Left colon (tissue), 2 donors: ENCODE measurements around the gene TLN1. TPM values are rescaled to one million over a fixed set of nuclear protein-coding genes. Genes with fewer than 3 reads are reported as not detected.

Source experiments
- ATAC-seq: fragments of 200-7000 bp; cut with Tn5 transposase; one replicate; pipeline ENCODE4 v1.9.1; 2020; ENCODE audit warnings: mild to moderate bottlenecking, moderate library complexity
- DNase-seq, 2 donors: peaks; one replicate each; pipeline ENCODE4 v3.0.0-alpha.2; 2020
- intact Hi-C, 2 donors: fragments of 100-400 bp; cut with DNase I in 1 of 2; cut with micrococcal nuclease in 1 of 2; formaldehyde crosslinking; loops; one replicate each; pipeline versions ENCODE4 v1.11.2 to v1.14.0; 2022; cut with DNase I, micrococcal nuclease
- total RNA-seq, 2 donors: library from RNA; stranded (reverse); fragmentation: NEBNext Ultra II Directional; extraction: Animal tissue kit (Norgen Biotek cat#: 25700); gene quantifications; one replicate each; pipeline ENCODE4 v1.2.1, GENCODE V29; 2021
- donor health status: DM: no; HTN: no; CAD: no.
- donor health status: DM: yes; HTN: yes; CAD: no.

TLN1 gene
- total RNA-seq, 2 donors from 2014 or later = 142 to 172 TPM

DNA sequence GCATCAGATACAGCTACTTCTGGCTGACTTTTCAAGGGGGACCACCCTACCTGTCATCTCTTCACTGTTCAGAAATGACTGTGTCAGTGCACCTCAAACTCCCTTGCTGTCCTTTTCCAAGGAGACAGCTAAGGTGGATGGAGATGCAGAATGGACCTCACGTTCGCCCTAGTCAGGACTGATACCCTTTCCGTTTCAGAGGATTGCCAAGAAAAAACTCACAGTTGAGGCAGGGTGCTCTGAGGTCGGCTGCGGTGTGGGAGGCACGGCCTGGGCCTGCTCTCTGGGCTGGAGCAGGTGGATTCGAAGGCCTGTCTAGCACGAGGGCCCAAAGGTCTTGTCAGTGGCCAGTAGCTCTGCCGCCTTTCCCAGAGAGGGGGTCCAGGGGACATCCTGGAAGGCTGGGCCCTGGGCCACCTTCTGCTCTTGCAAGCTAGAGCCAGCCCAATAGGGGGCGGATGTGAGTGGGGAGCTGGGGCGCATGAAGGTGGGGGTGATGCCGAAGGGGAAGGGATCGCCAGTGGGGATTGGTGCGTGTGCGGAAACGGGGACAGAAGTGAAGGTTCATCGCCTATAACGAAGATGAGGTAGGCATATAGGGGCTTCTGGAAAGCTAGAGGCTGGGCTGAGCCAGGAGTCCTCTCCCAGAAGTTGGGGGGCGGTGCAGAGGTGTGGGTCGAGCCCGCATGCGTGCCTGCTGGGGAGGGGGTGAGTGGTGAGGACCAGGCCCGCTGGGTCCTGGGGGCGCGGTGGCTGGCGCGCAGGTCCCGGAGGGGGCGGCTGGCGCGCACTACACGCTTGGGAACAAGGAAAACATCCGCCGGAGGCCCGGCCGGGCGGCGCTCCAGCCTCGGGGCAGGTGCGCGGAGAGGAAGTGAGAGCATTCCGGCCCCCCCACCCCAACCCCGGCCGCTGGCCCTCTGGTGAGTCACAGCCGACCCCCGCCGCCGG, 24.6 kb upstream of the TLN1 start:
- DNase-seq (peak; percentile 81 to 88), ATAC-seq (peak; percentile 78)
- intact Hi-C loops = no loop called here

- DNase-seq (no peak), ATAC-seq (no peak)
- intact Hi-C loops = no loop called here
Observed at GRCh38 chr9:35755071-35755470, 23.1 kb upstream of the TLN1 start.

GRCh38 chr9:35754264-35754663, 22.3 kb upstream of the TLN1 start, which contains the start of gene MSMP:
Gene MSMP (minus strand): TSS chr9:35754276. CDS start chr9:35754129, 147 bp downstream.
- ATAC-seq (no peak), DNase-seq (no peak)
- intact Hi-C loops = no loop called here

GRCh38 chr9:35753466-35753865, 21.5 kb upstream of the TLN1 start:
- DNase-seq = no peak
- ATAC-seq = no peak
- intact Hi-C loops = no loop called here

DNA sequence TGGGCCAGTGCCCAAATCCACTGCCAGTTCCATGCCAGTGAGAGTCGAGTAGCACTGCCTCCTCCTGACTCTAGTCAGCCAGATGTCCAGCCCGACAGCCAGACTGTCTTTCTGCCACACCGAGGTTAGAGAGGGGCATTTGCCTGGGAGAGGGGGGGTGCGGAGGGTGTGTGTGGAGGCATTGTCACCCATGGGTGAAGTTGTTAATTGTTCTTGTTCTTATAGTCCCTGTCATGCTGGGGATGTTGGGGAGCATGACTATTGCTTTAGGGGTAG, 18.2 kb upstream of the TLN1 start:
- DNase-seq = peak in 1 of 2 donors; percentile 30

DNA sequence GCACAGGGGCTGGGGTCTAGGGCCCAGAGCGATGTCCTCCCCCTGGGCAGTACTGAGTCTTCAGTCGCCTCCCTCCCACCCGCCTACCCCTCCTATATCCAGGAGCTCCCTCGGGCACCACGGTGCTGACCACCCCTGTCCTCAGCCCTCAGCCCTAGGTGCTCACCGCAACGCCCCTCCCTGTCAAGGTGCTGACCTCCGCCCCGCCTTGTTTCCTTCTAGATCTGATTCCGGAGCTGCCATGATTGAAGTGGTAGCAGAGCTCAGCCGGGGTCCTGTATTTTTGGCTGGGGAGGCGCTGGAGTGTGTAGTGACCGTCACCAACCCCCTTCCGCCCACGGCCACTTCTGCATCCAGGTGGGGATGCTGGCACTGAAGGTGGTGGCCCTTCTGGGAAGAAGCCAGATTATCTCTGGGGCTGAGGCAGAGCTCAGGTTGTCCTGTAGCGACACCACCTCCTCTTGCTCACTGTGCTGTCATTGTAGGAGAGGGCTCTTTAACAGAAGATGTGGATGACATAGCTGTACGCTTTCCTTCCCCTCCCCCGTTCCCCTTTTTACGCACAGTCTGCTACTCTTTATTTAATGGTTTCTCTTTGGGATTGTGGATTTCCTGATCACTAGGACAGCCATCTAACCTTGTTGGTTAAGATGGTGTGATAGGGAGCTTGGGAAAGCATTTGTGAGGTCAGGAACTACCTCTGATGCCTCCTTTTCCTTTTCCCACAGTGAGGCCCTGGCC, 17.7 kb upstream of the TLN1 start:
- ATAC-seq (peak; percentile 53), DNase-seq (peak; percentile 75 to 78)
- intact Hi-C loops = no loop called here

More for the DNA sequence above, 18.2 kb upstream of the TLN1 start:
- ATAC-seq = no peak
- intact Hi-C loops = no loop called here

- peak; percentile 78 for ATAC-seq
- peak; percentile 89 to 91 for DNase-seq
- intact Hi-C loops = no loop called here
Observed at GRCh38 chr9:35748858-35749514, 17.0 kb upstream of the TLN1 start, which contains the start of the genes GBA2 and RGP1. Gene GBA2 (minus strand): TSS chr9:35749228. CDS start chr9:35748704, 524 bp downstream. Gene RGP1 (plus strand): TSS chr9:35749287. CDS start chr9:35749756, 469 bp downstream.

GRCh38 chr9:35748242-35748857, 16.4 kb upstream of the TLN1 start:
- ATAC-seq (peak; percentile 3), DNase-seq (no peak)
- intact Hi-C loops = no loop called here

- peak; percentile 46 for ATAC-seq
- DNase-seq = peak; percentile 41 to 60
- intact Hi-C loops = no loop called here
Observed at GRCh38 chr9:35746583-35746982, 14.6 kb upstream of the TLN1 start.

- intact Hi-C loops = no loop called here
- ATAC-seq (no peak), DNase-seq (no peak)
Observed at GRCh38 chr9:35745569-35745968, 13.6 kb upstream of the TLN1 start.

GRCh38 chr9:35743880-35744518, 12.0 kb upstream of the TLN1 start:
- DNase-seq (peak in 1 of 2 donors; percentile 17), ATAC-seq (no peak)
- intact Hi-C loops = no loop called here

DNA sequence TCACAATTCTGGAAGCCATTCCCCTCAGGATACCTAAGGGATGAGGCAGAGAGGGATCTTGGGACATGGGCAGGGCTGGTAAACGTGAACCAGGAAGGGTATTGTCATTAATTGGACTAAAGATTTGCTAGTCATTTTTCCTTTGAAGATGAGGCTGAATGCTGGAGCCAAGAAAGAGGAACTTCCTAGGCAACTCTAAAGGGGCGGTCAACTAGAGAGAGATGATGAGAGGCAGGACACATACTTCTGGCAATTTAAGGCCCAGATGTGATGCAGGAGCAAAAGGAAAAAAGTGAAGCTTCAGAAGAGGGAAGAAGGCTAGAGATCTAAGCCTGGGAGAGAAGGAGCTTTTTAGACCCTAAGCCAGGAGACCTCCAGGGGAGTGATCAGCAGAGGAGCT, 11.5 kb upstream of the TLN1 start:
- ATAC-seq (no peak), DNase-seq (peak in 1 of 2 donors; percentile 11)
- intact Hi-C loops = no loop called here

DNA sequence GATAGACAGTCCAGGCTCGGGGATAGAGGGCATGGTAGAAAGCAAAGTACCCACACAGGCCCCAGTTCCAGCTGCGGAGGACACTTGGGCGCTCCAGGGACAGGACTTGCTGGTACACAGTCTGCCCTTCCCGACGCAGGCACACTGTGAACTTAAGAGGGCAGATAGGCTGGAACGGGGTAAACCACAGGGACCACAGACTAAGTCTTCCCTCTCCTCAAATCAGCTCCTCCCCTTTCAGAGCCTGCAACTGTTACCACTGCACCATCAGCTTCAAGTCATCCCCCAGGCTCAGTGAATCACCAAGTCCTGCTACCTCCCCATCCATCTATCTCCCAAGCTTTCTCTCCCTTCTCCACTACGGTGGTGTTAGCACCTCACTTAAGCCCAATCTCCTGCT, 9.7 kb upstream of the TLN1 start:
- peak in 1 of 2 donors; percentile 17 for DNase-seq
- no peak for ATAC-seq
- intact Hi-C loops = no loop called here

DNA sequence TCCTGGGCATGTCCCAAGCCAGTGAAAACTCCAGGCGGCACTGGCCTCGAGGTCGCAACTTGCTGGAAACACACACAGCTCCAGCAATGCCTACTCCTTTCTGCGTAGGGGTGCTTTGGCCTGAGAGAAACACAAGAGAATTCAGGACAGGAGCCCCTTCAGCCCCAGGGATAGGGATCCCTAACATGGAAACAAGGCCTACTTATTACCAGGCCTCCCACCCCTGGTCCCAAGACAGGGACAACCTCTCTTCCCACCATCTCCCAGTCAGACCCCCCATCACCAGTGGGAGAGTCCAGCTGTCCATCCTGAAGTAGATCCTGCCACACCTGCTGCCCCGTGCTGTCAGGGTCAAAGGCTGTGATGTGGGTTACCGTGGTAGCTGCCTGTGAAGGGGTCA, 8.2 kb upstream of the TLN1 start:
- intact Hi-C loops = no loop called here
- DNase-seq = peak in 1 of 2 donors; percentile 17
- no peak for ATAC-seq

GRCh38 chr9:35738924-35739323, 6.9 kb upstream of the TLN1 start:
- no peak for ATAC-seq
- DNase-seq = no peak
- intact Hi-C loops = loop anchor here in 1 of 2 donors (10.0 kb wide), 1 partner anchor 84 kb away; the partner anchor contains the start of genes CCDC107, RMRP and SIT1

DNA sequence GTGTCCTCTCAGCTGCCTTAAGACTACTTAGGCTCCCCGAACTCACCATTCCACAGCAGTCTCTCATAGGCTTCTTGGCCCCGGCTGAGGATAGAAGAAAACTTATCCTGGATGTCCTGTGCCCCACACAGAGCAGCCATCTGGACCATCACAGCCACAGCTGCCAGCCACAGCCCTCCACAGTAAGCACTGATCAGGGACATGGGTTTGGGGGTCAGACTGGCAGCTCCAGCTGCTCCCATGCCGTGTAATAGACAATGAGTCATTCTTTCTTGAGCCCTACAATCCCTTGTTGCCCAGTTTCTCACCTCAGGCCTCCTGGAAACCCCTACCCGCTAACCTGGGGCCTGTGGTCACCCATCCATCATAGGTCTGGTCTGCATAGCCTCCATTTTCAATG, 6.2 kb upstream of the TLN1 start:
- ATAC-seq (no peak), DNase-seq (no peak)
- intact Hi-C loops = loop anchor here in 1 of 2 donors (10.0 kb wide), 1 partner anchor 83 kb away; the partner anchor contains the start of genes CCDC107, RMRP and SIT1

DNA sequence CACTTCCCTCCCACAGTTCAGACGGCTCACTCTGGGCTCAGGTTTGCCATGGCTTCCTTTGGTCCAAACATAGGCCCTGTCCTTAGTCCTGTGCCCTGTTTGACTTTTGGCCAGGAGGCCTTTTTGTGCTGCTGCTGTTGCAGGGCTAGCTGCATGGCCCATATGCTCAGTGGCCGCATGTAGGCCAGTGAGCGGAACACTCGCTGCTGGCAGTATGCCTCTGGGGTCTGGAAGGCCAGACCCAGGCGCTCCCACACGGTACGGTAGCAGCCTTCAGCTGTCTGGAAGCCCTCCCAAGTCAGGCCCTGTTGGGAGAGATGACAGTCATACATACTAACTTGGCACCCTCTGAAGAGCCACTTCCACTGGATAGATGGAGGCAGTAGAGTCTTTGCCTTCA, 5.1 kb upstream of the TLN1 start:
- ATAC-seq (no peak), DNase-seq (no peak)
- intact Hi-C loops = loop anchor here in 1 of 2 donors (10.0 kb wide), 1 partner anchor 82 kb away; the partner anchor contains the start of genes CCDC107, RMRP and SIT1

- DNase-seq = peak; percentile 68 to 71
Observed at GRCh38 chr9:35736201-35736633, 4.2 kb upstream of the TLN1 start.

More at GRCh38 chr9:35736201-35736633, 4.2 kb upstream of the TLN1 start:
- intact Hi-C loops = loop anchor here in 1 of 2 donors (10.0 kb wide), 1 partner anchor 81 kb away; the partner anchor contains the start of genes CCDC107, RMRP and SIT1
- peak; percentile 19 for ATAC-seq
